ENCODE data around the gene PRDM11.
"Not testable (repeated sequence)": the region's sequence is repeated elsewhere in the genome, so short reads cannot be mapped to it uniquely, and the experiment has no call there.

DNA sequence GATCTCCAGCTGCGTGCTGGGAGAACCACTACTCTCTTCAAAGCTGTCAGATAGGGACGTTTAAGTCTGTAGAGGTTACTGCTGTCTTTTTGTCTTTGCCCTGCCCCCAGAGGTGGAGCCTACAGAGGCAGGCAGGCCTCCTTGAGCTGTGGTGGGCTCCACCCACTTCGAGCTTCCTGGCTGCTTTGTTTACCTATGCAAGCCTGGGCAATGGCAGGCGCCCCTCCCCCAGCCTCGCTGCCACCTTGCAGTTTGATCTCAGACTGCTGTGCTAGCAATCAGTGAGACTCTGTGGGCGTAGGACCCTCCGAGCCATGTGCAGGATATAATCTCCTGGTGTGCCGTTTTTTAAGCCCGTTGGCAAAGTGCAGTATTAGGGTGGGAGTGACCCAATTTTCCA, 18.6 kb upstream of the PRDM11 start:
- TF ChIP-seq, protein P1, sequence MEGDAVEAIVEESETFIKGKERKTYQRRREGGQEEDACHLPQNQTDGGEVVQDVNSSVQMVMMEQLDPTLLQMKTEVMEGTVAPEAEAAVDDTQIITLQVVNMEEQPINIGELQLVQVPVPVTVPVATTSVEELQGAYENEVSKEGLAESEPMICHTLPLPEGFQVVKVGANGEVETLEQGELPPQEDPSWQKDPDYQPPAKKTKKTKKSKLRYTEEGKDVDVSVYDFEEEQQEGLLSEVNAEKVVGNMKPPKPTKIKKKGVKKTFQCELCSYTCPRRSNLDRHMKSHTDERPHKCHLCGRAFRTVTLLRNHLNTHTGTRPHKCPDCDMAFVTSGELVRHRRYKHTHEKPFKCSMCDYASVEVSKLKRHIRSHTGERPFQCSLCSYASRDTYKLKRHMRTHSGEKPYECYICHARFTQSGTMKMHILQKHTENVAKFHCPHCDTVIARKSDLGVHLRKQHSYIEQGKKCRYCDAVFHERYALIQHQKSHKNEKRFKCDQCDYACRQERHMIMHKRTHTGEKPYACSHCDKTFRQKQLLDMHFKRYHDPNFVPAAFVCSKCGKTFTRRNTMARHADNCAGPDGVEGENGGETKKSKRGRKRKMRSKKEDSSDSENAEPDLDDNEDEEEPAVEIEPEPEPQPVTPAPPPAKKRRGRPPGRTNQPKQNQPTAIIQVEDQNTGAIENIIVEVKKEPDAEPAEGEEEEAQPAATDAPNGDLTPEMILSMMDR (IDR thresholded peaks at IDR 0.05 in 4 of 5, conservative IDR thresholded peaks at IDR 0.05 in 1 of 5): not testable (repeated sequence)
- TF ChIP-seq POLR2A (IDR thresholded peaks at IDR 0.05): not testable (repeated sequence)

All from gastrocnemius medialis (tissue), 4 donors.